Measurements from ENCODE around the gene TTC23L. TPM values are rescaled to one million over a fixed set of nuclear protein-coding genes. Genes with fewer than 3 reads are reported as not detected.
"Not testable (repeated sequence)": the region's sequence is repeated elsewhere in the genome, so short reads cannot be mapped to it uniquely, and the experiment has no call there.

TTC23L gene
- total RNA-seq, 1 donor from 2014 or later = not detected

- no peak for DNase-seq (ENCODE audit: low read depth)
Observed at GRCh38 chr5:34918025-34918424, 79.1 kb downstream of the TTC23L start.

GRCh38 chr5:34919077-34919476 is 80.1 kb downstream of the TTC23L start:
- no peak for DNase-seq (ENCODE audit: low read depth)

- not testable (repeated sequence) for DNase-seq (ENCODE audit: low read depth)
Observed at GRCh38 chr5:34923256-34923655, 84.3 kb downstream of the TTC23L start.

- peak; percentile 71 for DNase-seq (ENCODE audit: low read depth)
Observed at GRCh38 chr5:34923694-34924461, 84.9 kb downstream of the TTC23L start.

- DNase-seq (ENCODE audit: low read depth) = no peak
Observed at GRCh38 chr5:34924462-34924765, 85.5 kb downstream of the TTC23L start.

- DNase-seq (ENCODE audit: low read depth) = no peak
Observed at GRCh38 chr5:34926318-34926888, 87.4 kb downstream of the TTC23L start.

DNA sequence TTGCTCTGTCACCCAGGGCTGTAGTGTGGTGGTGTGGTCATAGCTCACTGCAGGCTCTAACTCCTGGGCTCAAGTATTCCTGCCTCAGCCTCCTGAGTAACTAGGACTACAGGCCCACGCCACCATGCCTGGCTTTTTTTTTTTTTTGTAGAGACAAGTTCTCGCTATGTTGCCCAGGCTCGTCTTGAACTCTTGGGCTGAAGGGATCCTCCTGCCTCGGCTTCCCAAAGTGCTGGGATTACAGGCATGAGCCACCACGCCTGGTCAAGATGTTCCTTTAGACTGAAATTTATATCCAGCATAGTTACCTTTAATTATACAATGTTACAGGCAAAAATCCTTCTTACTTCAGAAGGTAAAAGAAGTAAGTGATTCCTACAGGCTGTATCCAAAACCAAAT is 88.8 kb downstream of the TTC23L start:
- DNase-seq (ENCODE audit: low read depth) = no peak

DNA sequence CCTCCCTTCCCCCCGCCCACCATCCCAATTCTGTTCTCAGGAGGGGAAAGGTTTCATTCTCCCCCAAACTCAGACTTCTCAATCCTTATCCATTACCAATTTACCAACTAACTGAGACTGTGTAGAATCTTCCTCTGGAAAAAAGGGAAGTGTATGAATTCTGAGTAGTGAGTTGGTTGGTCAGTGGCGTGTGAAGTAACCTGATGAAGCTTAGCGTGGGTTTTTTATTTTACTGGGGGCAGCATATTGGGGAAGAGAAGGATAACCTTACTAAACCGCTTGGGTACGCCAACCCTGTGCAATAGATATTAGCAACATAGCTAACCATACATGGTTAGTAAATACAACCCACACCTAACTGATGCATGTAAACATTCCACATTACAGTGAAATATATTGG is 89.3 kb downstream of the TTC23L start:
- DNase-seq (ENCODE audit: low read depth) = no peak

DNA sequence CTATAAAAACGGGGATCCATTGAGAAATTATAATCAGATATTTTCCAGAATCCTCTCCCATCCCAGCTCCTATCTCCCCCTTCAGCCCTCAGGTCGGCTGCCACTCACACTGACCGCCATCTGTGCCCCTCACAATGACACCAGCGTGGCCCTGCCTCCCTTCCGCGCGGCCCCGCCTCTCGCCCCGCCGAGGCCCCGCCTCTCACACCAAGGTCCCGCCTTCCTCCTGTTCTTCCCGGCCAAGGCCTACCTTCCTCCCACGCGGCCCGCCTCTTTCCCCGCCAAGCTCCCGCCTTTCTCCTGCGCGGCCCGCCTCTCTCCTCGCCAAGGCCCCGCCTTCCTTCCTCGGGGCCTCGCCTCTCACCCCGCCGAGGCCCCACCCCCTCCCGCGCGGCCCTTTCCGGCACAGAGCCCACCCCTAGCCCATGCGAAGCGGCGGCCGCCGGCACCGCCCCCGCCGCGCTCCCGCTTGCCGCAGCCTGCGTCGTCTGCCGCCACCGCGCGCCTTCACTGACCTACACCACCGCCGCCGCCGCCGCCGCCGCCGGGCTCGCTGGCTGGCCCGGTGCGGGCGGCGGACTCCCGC is 90.3 kb downstream of the TTC23L start, which contains the start of gene DNAJC21:
Gene DNAJC21, plus strand, starts transcription at position 426 of the 586 bp plus-strand sequence. CDS start 261 bp downstream, outside the sequence.
- DNase-seq (ENCODE audit: low read depth) = peak; percentile 98

GRCh38 chr5:34929720-34930461 is 90.9 kb downstream of the TTC23L start:
- peak; percentile 87 for DNase-seq (ENCODE audit: low read depth)

- DNase-seq (ENCODE audit: low read depth) = peak; percentile 26
Observed at GRCh38 chr5:34930462-34930844, 91.5 kb downstream of the TTC23L start.

DNA sequence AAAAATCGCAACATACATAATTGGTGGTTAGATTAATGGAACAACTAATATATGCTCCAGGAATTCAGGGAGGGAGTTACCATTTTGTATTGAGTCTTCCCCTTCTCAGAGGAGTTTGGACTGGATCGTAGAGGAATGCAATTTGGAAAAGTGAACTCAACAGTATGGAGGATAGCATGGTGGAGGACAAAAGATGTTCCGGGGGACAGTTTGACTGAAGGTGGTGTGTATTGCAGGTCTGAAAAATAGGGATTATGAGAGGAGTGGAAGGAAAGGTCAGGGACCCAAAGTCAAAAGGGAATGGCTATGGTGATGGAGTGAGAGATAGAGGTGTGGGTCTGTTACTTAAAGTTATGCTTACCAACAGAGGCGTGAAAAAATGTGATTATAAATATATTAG is 91.9 kb downstream of the TTC23L start:
- peak; percentile 2 for DNase-seq (ENCODE audit: low read depth)

DNA sequence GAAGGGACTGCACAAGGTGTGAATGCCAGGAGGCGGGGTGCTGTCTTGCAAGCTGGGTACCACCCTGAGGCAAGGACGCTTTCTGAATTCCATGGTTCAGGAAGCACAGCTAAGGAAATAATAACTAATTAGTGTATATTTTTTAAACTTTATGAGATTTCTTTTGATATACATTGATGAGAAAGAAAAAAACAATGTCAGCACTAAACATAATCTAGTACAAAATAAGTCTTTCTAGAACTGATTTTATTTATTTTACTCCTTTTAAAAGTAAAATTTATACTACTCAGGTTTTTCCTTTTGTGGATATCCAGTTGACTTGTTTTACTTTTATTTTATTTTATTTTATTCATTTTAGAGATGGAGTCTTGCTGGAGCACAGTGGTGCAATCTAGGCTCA is 94.0 kb downstream of the TTC23L start:
- DNase-seq (ENCODE audit: low read depth) = no peak

DNA sequence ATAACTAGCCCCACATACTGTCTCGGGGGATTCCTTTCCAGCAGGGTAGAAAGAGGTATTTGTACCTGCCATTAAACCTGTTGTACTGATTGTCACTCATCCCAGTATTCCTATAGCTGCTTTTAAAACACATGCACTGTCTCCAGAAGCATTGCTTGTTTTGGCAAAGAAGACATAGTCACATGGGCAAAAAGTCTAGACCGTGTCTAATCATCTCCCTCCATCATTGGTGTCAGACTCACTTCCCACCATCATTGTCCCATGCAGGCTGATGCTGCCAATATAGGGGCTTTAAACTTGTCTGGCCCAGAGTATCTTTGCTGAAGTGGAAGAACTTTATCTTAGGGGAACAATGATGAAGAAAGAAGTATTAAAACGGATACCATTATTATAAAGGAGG is 103.0 kb downstream of the TTC23L start:
- DNase-seq (ENCODE audit: low read depth) = no peak

- DNase-seq (ENCODE audit: low read depth) = no peak
Observed at GRCh38 chr5:34944044-34944443, 105.1 kb downstream of the TTC23L start.

- no peak for DNase-seq (ENCODE audit: low read depth)
Observed at GRCh38 chr5:34944460-34945047, 105.6 kb downstream of the TTC23L start.

Other genes with a start within 250 kb of the TTC23L start
- gene RAI14, start 182.8 kb upstream of the TTC23L start, total RNA-seq = 17.0 and 19.0 TPM in 2 replicates
- 19.2 and 21.4 TPM in 2 replicates for gene RAD1, start 76.3 kb downstream of the TTC23L start, total RNA-seq
- gene BRIX1, start 76.5 kb downstream of the TTC23L start, total RNA-seq = 21.3 and 22.6 TPM in 2 replicates
- gene DNAJC21, start 90.4 kb downstream of the TTC23L start, total RNA-seq = 31.9 and 37.8 TPM in 2 replicates
- gene AGXT2, start 208.8 kb downstream of the TTC23L start, total RNA-seq = not detected in 2 replicates

Measured in myocyte (in vitro differentiated cells).